Measurements from ENCODE around the gene PAIP2.
A peak's percentile ranks its signal among the peaks of the same experiment; 100 is the strongest.
"Not testable (repeated sequence)": the region's sequence is repeated elsewhere in the genome, so short reads cannot be mapped to it uniquely, and the experiment has no call there.

The PAIP2 gene

GRCh38 chr5:139378941-139379361, 37.3 kb downstream of the PAIP2 start:
- DNase-seq (ENCODE audit: low read depth), result no peak

GRCh38 chr5:139379626-139380449, 38.2 kb downstream of the PAIP2 start:
- no peak for DNase-seq (ENCODE audit: low read depth)

- no peak for DNase-seq (ENCODE audit: low read depth)
Measured at GRCh38 chr5:139381837-139382761, 40.4 kb downstream of the PAIP2 start.

GRCh38 chr5:139382807-139383206, 41.2 kb downstream of the PAIP2 start:
- no peak for DNase-seq (ENCODE audit: low read depth)

- no peak for DNase-seq (ENCODE audit: low read depth)
Measured at GRCh38 chr5:139383275-139383992, 41.8 kb downstream of the PAIP2 start, which contains the start of gene SLC23A1. Gene SLC23A1 (minus strand): TSS chr5:139383297. CDS start chr5:139383253, 44 bp downstream.

- no peak for DNase-seq (ENCODE audit: low read depth)
Measured at GRCh38 chr5:139383993-139384590, 42.4 kb downstream of the PAIP2 start.

- DNase-seq (ENCODE audit: low read depth), result no peak
Measured at GRCh38 chr5:139384591-139385051, 43.0 kb downstream of the PAIP2 start.

GRCh38 chr5:139385061-139386049, 43.7 kb downstream of the PAIP2 start:
- DNase-seq (ENCODE audit: low read depth), result no peak

- DNase-seq (ENCODE audit: low read depth), result no peak
Measured at GRCh38 chr5:139386050-139386438, 44.4 kb downstream of the PAIP2 start.

- DNase-seq (ENCODE audit: low read depth), result not testable (repeated sequence)
Measured at GRCh38 chr5:139386956-139387355, 45.3 kb downstream of the PAIP2 start.

- no peak for DNase-seq (ENCODE audit: low read depth)
Measured at GRCh38 chr5:139387611-139388197, 46.0 kb downstream of the PAIP2 start.

- no peak for DNase-seq (ENCODE audit: low read depth)
Measured at GRCh38 chr5:139388198-139388821, 46.7 kb downstream of the PAIP2 start.

GRCh38 chr5:139389701-139390638, 48.3 kb downstream of the PAIP2 start, which contains the start of gene MZB1:
Gene MZB1 (minus strand): TSS chr5:139389913. CDS start chr5:139389856, 57 bp downstream.
- peak; percentile 25 for DNase-seq (ENCODE audit: low read depth)

GRCh38 chr5:139390639-139391569, 49.2 kb downstream of the PAIP2 start:
- no peak for DNase-seq (ENCODE audit: low read depth)

GRCh38 chr5:139391570-139392323, 50.1 kb downstream of the PAIP2 start:
- no peak for DNase-seq (ENCODE audit: low read depth)

- DNase-seq (ENCODE audit: low read depth), result no peak
Measured at GRCh38 chr5:139392324-139392677, 50.6 kb downstream of the PAIP2 start.

Measured in stimulated activated CD8-positive, alpha-beta memory T cell treated with anti-CD3 and anti-CD28 coated beads, Interleukin-12 subunit alpha, Interleukin-12 subunit beta, amount 100 ng/mL, for 1 hour (primary cell).